ENCODE results near the gene ENPP4. TPM values are rescaled to one million over a fixed set of nuclear protein-coding genes. Genes with fewer than 3 reads are reported as not detected.
"Not testable (repeated sequence)": the region's sequence is repeated elsewhere in the genome, so short reads cannot be mapped to it uniquely, and the experiment has no call there.

Gene ENPP4
- total RNA-seq, 2 donors from 2014 or later, result 2.9 to 4.6 TPM

GRCh38 chr6:46113370-46113769, 16.4 kb upstream of the ENPP4 start:
- DNase-seq (no peak), ATAC-seq (no peak)
- H3K9me3 ChIP-seq (ENCODE audit: control insufficient read depth, low read length, poor library complexity, severe bottlenecking), result no peaks in the 10 kb centered on the region
- Mint-ChIP-seq H3K27me3 (no peaks in the 10 kb centered on the region), H3K27ac (no peak overlapping the region), H3K36me3 (ENCODE audit: low read depth) (no peaks in the 10 kb centered on the region), H3K4me1 (no peaks in the 10 kb centered on the region), H3K4me3 (no peak overlapping the region)

- Mint-ChIP-seq H3K4me1 (peaks cover 4% of the 10 kb centered on the region), H3K27me3 (no peaks in the 10 kb centered on the region), H3K27ac (no peak overlapping the region), H3K36me3 (ENCODE audit: low read depth) (peaks cover 2% of the 10 kb centered on the region), H3K4me3 (no peak overlapping the region)
- DNase-seq, result no peak
- no peaks in the 10 kb centered on the region for H3K9me3 ChIP-seq (ENCODE audit: control insufficient read depth, low read length, poor library complexity, severe bottlenecking)
- ATAC-seq, result no peak
These were observed 14.2 kb upstream of the ENPP4 start for GRCh38 chr6:46115634-46116033.

- Mint-ChIP-seq H3K4me3 (no peak overlapping the region), H3K27ac (no peak overlapping the region), H3K36me3 (ENCODE audit: low read depth) (peaks cover 2% of the 10 kb centered on the region)
These were observed 13.5 kb upstream of the ENPP4 start for GRCh38 chr6:46116289-46116688.

GRCh38 chr6:46118157-46118556, 11.6 kb upstream of the ENPP4 start:
- ATAC-seq, result no peak
- Mint-ChIP-seq H3K27me3 (no peaks in the 10 kb centered on the region), H3K4me1 (peaks cover 4% of the 10 kb centered on the region), H3K36me3 (ENCODE audit: low read depth) (peaks cover 2% of the 10 kb centered on the region), H3K4me3 (no peak overlapping the region), H3K27ac (no peak overlapping the region)
- H3K9me3 ChIP-seq (ENCODE audit: control insufficient read depth, low read length, poor library complexity, severe bottlenecking), result no peaks in the 10 kb centered on the region
- DNase-seq, result no peak

More at GRCh38 chr6:46116289-46116688, 13.5 kb upstream of the ENPP4 start:
- H3K4me1 Mint-ChIP-seq, result peaks cover 4% of the 10 kb centered on the region
- no peaks in the 10 kb centered on the region for H3K9me3 ChIP-seq (ENCODE audit: control insufficient read depth, low read length, poor library complexity, severe bottlenecking)
- no peak for ATAC-seq
- DNase-seq, result no peak
- H3K27me3 Mint-ChIP-seq, result no peaks in the 10 kb centered on the region

GRCh38 chr6:46118836-46119235, 11.0 kb upstream of the ENPP4 start:
- DNase-seq, result no peak
- no peak overlapping the region for H3K27ac Mint-ChIP-seq

GRCh38 chr6:46119679-46120078, 10.1 kb upstream of the ENPP4 start:
- H3K27ac Mint-ChIP-seq; H3K27me3 Mint-ChIP-seq; H3K4me1 Mint-ChIP-seq; ATAC-seq; H3K9me3 ChIP-seq (ENCODE audit: control insufficient read depth, low read length, poor library complexity, severe bottlenecking); H3K36me3 Mint-ChIP-seq (ENCODE audit: low read depth); DNase-seq; H3K4me3 Mint-ChIP-seq: not testable (repeated sequence)

More at GRCh38 chr6:46118836-46119235, 11.0 kb upstream of the ENPP4 start:
- no peaks in the 10 kb centered on the region for H3K9me3 ChIP-seq (ENCODE audit: control insufficient read depth, low read length, poor library complexity, severe bottlenecking)
- Mint-ChIP-seq H3K4me3 (no peak overlapping the region), H3K36me3 (ENCODE audit: low read depth) (peaks cover 2% of the 10 kb centered on the region), H3K4me1 (peaks cover 4% of the 10 kb centered on the region), H3K27me3 (no peaks in the 10 kb centered on the region)
- no peak for ATAC-seq

GRCh38 chr6:46128476-46128875, 1.3 kb upstream of the ENPP4 start:
- peak overlapping the region; percentile 57 for H3K4me3 Mint-ChIP-seq
- H3K27me3 Mint-ChIP-seq, result no peaks in the 10 kb centered on the region
- ATAC-seq, result no peak
- no peak for DNase-seq
- peaks cover 29% of the 10 kb centered on the region for H3K4me1 Mint-ChIP-seq
- H3K9me3 ChIP-seq (ENCODE audit: control insufficient read depth, low read length, poor library complexity, severe bottlenecking), result no peaks in the 10 kb centered on the region
- H3K36me3 Mint-ChIP-seq (ENCODE audit: low read depth), result no peaks in the 10 kb centered on the region
- no peak overlapping the region for H3K27ac Mint-ChIP-seq

GRCh38 chr6:46129291-46129628, 529 bp upstream of the ENPP4 start:
- Mint-ChIP-seq H3K27me3 (no peaks in the 10 kb centered on the region), H3K27ac (peak overlapping the region; percentile 95), H3K4me3 (peak overlapping the region; percentile 98), H3K36me3 (ENCODE audit: low read depth) (no peaks in the 10 kb centered on the region), H3K4me1 (peaks cover 34% of the 10 kb centered on the region)
- DNase-seq (no peak), ATAC-seq (peak; percentile 35)
- H3K9me3 ChIP-seq (ENCODE audit: control insufficient read depth, low read length, poor library complexity, severe bottlenecking), result no peaks in the 10 kb centered on the region

GRCh38 chr6:46130666-46131065, 877 bp downstream of the ENPP4 start:
- DNase-seq (no peak), ATAC-seq (no peak)
- Mint-ChIP-seq H3K27ac (peak overlapping the region; percentile 95), H3K4me1 (peaks cover 39% of the 10 kb centered on the region), H3K27me3 (no peaks in the 10 kb centered on the region), H3K36me3 (ENCODE audit: low read depth) (no peaks in the 10 kb centered on the region), H3K4me3 (peak overlapping the region; percentile 98)
- no peaks in the 10 kb centered on the region for H3K9me3 ChIP-seq (ENCODE audit: control insufficient read depth, low read length, poor library complexity, severe bottlenecking)

GRCh38 chr6:46131291-46131690, 1.5 kb downstream of the ENPP4 start:
- ATAC-seq; H3K36me3 Mint-ChIP-seq (ENCODE audit: low read depth); DNase-seq; H3K9me3 ChIP-seq (ENCODE audit: control insufficient read depth, low read length, poor library complexity, severe bottlenecking); H3K4me3 Mint-ChIP-seq; H3K27me3 Mint-ChIP-seq; H3K27ac Mint-ChIP-seq: not testable (repeated sequence)
- H3K4me1 Mint-ChIP-seq, result peaks cover 41% of the 10 kb centered on the region

GRCh38 chr6:46134216-46134615, 4.4 kb downstream of the ENPP4 start:
- no peaks in the 10 kb centered on the region for H3K9me3 ChIP-seq (ENCODE audit: control insufficient read depth, low read length, poor library complexity, severe bottlenecking)
- H3K27ac Mint-ChIP-seq, result no peak overlapping the region
- DNase-seq, result no peak
- peaks cover 51% of the 10 kb centered on the region for H3K4me1 Mint-ChIP-seq
- no peak overlapping the region for H3K4me3 Mint-ChIP-seq
- H3K27me3 Mint-ChIP-seq, result no peaks in the 10 kb centered on the region
- H3K36me3 Mint-ChIP-seq (ENCODE audit: low read depth), result peaks cover 2% of the 10 kb centered on the region
- ATAC-seq, result no peak

GRCh38 chr6:46135176-46135575, 5.4 kb downstream of the ENPP4 start:
- no peaks in the 10 kb centered on the region for H3K9me3 ChIP-seq (ENCODE audit: control insufficient read depth, low read length, poor library complexity, severe bottlenecking)
- H3K4me3 Mint-ChIP-seq, result no peak overlapping the region
- ATAC-seq, result no peak
- no peak overlapping the region for H3K27ac Mint-ChIP-seq
- peaks cover 2% of the 10 kb centered on the region for H3K36me3 Mint-ChIP-seq (ENCODE audit: low read depth)
- peaks cover 49% of the 10 kb centered on the region for H3K4me1 Mint-ChIP-seq
- H3K27me3 Mint-ChIP-seq, result no peaks in the 10 kb centered on the region
- no peak for DNase-seq

- Mint-ChIP-seq H3K4me1 (peaks cover 45% of the 10 kb centered on the region), H3K27ac (peak overlapping the region; percentile 72), H3K36me3 (ENCODE audit: low read depth) (peaks cover 2% of the 10 kb centered on the region), H3K27me3 (no peaks in the 10 kb centered on the region), H3K4me3 (no peak overlapping the region)
- H3K9me3 ChIP-seq (ENCODE audit: control insufficient read depth, low read length, poor library complexity, severe bottlenecking), result no peaks in the 10 kb centered on the region
- DNase-seq, result no peak
- no peak for ATAC-seq
These were observed 7.0 kb downstream of the ENPP4 start for GRCh38 chr6:46136831-46137230.

- no peak for ATAC-seq
- no peak overlapping the region for H3K4me3 Mint-ChIP-seq
- no peak for DNase-seq
- H3K27ac Mint-ChIP-seq, result peak overlapping the region; percentile 72
- H3K9me3 ChIP-seq (ENCODE audit: control insufficient read depth, low read length, poor library complexity, severe bottlenecking), result no peaks in the 10 kb centered on the region
- peaks cover 2% of the 10 kb centered on the region for H3K36me3 Mint-ChIP-seq (ENCODE audit: low read depth)
- peaks cover 44% of the 10 kb centered on the region for H3K4me1 Mint-ChIP-seq
- no peaks in the 10 kb centered on the region for H3K27me3 Mint-ChIP-seq
These were observed 7.6 kb downstream of the ENPP4 start for GRCh38 chr6:46137387-46137786.

Measured in T-helper 17 cell (primary cell).